GM12872 (cell line): ENCODE results near the gene FYTTD1.

Experiments
- TF ChIP-seq, protein P1 (sequence below): IDR thresholded peaks from 3 replicates; pipeline ENCODE4 v1.5.1; 2011; ENCODE audit warnings: low read depth, mild to moderate bottlenecking, low read length, moderate library complexity; ENCODE audit not compliant: insufficient read depth

The FYTTD1 gene

DNA sequence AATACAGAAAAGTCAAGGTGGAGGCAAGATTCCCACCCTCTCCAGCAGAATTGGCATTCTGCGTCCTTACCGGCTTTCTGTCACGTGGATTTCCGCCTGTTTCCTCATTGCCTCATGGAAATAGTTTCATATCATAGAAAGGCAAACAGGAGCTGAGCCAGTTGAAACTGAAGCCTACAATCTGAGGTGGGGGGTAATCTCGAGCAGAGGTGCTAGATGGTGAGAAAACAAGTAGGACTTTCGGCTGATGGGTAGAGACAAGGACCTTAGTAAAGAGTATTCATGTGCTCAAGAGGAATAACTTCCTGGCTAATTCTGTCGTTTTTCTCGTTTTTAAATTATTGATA, 81.3 kb downstream of the FYTTD1 start:
- TF ChIP-seq, protein P1, sequence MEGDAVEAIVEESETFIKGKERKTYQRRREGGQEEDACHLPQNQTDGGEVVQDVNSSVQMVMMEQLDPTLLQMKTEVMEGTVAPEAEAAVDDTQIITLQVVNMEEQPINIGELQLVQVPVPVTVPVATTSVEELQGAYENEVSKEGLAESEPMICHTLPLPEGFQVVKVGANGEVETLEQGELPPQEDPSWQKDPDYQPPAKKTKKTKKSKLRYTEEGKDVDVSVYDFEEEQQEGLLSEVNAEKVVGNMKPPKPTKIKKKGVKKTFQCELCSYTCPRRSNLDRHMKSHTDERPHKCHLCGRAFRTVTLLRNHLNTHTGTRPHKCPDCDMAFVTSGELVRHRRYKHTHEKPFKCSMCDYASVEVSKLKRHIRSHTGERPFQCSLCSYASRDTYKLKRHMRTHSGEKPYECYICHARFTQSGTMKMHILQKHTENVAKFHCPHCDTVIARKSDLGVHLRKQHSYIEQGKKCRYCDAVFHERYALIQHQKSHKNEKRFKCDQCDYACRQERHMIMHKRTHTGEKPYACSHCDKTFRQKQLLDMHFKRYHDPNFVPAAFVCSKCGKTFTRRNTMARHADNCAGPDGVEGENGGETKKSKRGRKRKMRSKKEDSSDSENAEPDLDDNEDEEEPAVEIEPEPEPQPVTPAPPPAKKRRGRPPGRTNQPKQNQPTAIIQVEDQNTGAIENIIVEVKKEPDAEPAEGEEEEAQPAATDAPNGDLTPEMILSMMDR: no peak

DNA sequence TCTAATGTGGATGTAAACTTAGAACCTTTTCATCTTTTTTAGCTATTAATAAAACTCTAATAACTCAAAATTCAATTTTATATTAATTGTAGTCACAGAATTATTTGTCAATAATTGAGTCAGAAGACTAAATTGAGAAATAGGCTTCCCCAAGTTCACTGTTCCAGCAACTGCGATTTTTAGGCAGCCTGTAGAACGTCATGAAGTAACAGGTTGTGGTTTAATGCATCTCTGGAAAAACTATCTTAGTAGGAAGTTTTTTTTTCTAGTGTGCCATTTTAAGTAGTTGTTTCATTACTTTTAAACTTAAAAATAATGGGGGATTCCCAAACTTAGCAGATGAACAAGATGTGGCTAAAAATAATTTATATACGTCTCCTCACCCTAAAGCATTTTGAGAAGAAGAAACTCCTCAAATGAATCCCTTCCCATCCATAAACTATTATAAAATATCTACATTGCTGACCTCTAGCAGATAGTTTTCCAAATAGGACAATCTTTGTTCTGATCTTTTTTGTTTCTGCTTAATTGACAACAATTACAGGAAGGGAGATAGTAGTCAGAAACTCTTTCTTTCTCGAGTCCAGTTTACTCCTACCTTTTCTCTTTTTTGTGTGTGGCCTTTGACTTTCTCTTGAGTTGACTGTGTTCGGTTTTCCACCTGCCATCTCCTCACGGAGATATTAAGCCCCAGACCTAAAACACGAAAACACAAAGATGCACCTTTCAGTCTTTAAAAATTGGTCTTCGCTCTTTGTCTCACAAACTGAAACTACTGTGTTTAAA, 84.4 kb downstream of the FYTTD1 start:
- TF ChIP-seq, protein P1: no peak

DNA sequence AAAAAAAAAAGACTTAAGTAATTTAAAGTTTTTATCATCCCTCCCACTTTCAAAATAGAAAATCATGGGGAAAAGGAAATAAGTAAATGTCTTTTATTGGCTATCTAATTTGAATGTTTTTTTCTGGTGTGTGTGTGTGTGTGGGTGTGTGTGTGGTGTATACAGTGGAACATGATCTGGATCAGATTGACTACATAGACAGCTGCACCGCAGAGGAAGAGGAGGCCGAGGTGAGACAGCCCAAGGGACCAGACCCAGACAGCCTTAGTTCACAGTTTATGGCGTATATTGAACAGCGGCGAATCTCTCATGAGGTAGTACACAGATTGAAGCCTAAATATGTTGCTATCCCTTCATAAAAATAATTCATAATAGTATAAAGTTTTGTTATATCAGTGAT, 85.8 kb downstream of the FYTTD1 start:
- TF ChIP-seq, protein P1: no peak

DNA sequence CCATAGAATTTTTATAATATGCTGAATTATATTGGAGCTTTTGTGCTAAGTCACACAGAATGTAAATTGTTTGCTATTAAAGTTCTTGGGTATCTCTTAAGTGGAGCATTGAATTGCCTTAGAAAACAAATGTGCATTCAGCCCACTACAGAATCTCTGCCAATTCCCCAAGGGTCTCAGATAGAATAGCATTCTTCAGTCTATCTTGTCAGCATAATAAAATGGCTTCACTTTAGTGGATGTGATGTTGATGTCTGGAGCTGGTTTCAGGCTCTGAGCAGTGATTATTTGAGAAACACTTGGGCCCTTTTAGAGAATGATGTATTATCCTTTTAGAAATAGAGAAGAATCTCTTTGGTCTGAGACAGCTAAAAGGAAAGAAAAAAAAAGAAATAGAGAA, 86.6 kb downstream of the FYTTD1 start:
- TF ChIP-seq, protein P1: no peak
